ENCODE results near the gene ASCL1. TPM values are rescaled to one million over a fixed set of nuclear protein-coding genes. Genes with fewer than 3 reads are reported as not detected.

The ASCL1 gene
- total and polyA plus RNA-seq, 10 of the 15 experiments (the other 5 are each of a cell fraction or from before 2014, with no cell fraction given): 10.6 to 61.1 (median 20.5) TPM

GRCh38 chr12:102918840-102919239, 38.6 kb upstream of the ASCL1 start:
- in situ Hi-C loops (cut with MboI): no loop called here
- intact Hi-C loops (cut with micrococcal nuclease; ENCODE audit: unreplicated experiment): no loop called here
- no peaks in the 10 kb centered on the region for H3K27me3 ChIP-seq (replicated peaks in 1 of 2; ENCODE audit: control insufficient read depth in 2 of 2, insufficient read depth in 2 of 2, low read length in 1 of 2)
- H3K27ac ChIP-seq (ENCODE audit: control insufficient read depth, insufficient read depth): no peak overlapping the region
- no peak overlapping the region for H3K4me2 ChIP-seq (ENCODE audit: control insufficient read depth, insufficient read depth)
- 0% methylated on average over 2 of the region's 2 CpGs for WGBS (ENCODE audit: insufficient coverage, insufficient replicate concordance, low lambda C conversion rate, missing lambda C conversion rate)
- ChIA-PET POLR2A (interaction anchor here (0.7 to 1.2 kb wide), 2 partner anchors 15 to 36 kb away, joined by 3 read pairs; no protein-coding TSS in a partner anchor), SMC1A (ENCODE audit: uncharacterized antibody, unreplicated experiment) (interaction anchor here (0.7 to 1.5 kb wide), 3 partner anchors 13 to 352 kb away, joined by 3 to 5 read pairs (median 3); no protein-coding TSS in a partner anchor), RAD21 (ENCODE audit: unreplicated experiment) (interaction anchor here (0.9 to 1.2 kb wide), 2 partner anchors 15 to 17 kb away, joined by 3 to 4 read pairs; no protein-coding TSS in a partner anchor), CTCF (interaction anchor here (1.1 to 3.8 kb wide), 7 partner anchors 14 to 631 kb away, joined by 3 to 19 read pairs (median 3); no protein-coding TSS in a partner anchor)
- peaks cover 14% of the 10 kb centered on the region for H3K4me1 ChIP-seq (ENCODE audit: control insufficient read depth, insufficient read depth, low read length)
- no peaks in the 10 kb centered on the region; the same call in 2 of the 3 replicates for H3K9me3 ChIP-seq (replicated peaks; ENCODE audit: control insufficient read depth, insufficient read depth, low read length)
- H4K20me1 ChIP-seq (ENCODE audit: control insufficient read depth, insufficient read depth): no peaks in the 10 kb centered on the region
- ATAC-seq: peak; percentile 36; the same call in 2 of the 3 replicates
- no TSS peak for BruUV-seq (replicated peaks)
- H3K4me3 ChIP-seq: no peak overlapping the region
- no peak for FAIRE-seq
- no peaks in the 10 kb centered on the region for H3K79me2 ChIP-seq (ENCODE audit: control insufficient read depth, insufficient read depth, low read length)
- TF ChIP-seq BHLHE40 (IDR thresholded peaks at IDR 0.05; ENCODE audit: borderline replicate concordance in 1 of 2, low read depth in 2 of 2, low read length in 1 of 2) (peak; percentile 78 to 85), EP300 (IDR thresholded peaks at IDR 0.05; ENCODE audit: borderline replicate concordance in 1 of 2, control insufficient read depth in 1 of 2, low read depth in 2 of 2, low read length in 2 of 2) (no peak)
- H2AFZ ChIP-seq (ENCODE audit: control insufficient read depth, low read depth, low read length): peak overlapping the region; percentile 34
- DNase-seq (ENCODE audit: low read depth, low spot score): no peak
- no peaks in the 10 kb centered on the region for H3K36me3 ChIP-seq (ENCODE audit: control insufficient read depth in 2 of 2, insufficient read depth in 2 of 2, low read length in 1 of 2)
- no peak overlapping the region for H3K9ac ChIP-seq (ENCODE audit: control insufficient read depth, insufficient read depth, low read length)

GRCh38 chr12:102920271-102920670, 37.2 kb upstream of the ASCL1 start:
- CTCF ChIA-PET: interaction anchor here (3.8 kb wide), 1 partner anchor 37 kb away, joined by 19 read pairs; no protein-coding TSS in a partner anchor
- Histone ChIP-seq H3K9ac (ENCODE audit: control insufficient read depth, insufficient read depth, low read length) (no peak overlapping the region), H3K27ac (ENCODE audit: control insufficient read depth, insufficient read depth) (no peak overlapping the region), H3K4me2 (ENCODE audit: control insufficient read depth, insufficient read depth) (no peak overlapping the region), H3K4me1 (ENCODE audit: control insufficient read depth, insufficient read depth, low read length) (peaks cover 14% of the 10 kb centered on the region), H2AFZ (ENCODE audit: control insufficient read depth, low read depth, low read length) (no peak overlapping the region), H3K27me3 (replicated peaks in 1 of 2; ENCODE audit: control insufficient read depth in 2 of 2, insufficient read depth in 2 of 2, low read length in 1 of 2) (no peaks in the 10 kb centered on the region), H3K79me2 (ENCODE audit: control insufficient read depth, insufficient read depth, low read length) (no peaks in the 10 kb centered on the region), H3K4me3 (no peak overlapping the region), H3K9me3 (replicated peaks; ENCODE audit: control insufficient read depth, insufficient read depth, low read length) (no peaks in the 10 kb centered on the region; the same call in 2 of the 3 replicates), H4K20me1 (ENCODE audit: control insufficient read depth, insufficient read depth) (no peaks in the 10 kb centered on the region), H3K36me3 (ENCODE audit: control insufficient read depth in 2 of 2, insufficient read depth in 2 of 2, low read length in 1 of 2) (no peaks in the 10 kb centered on the region)
- no peak for ATAC-seq
- SMC1A ChIA-PET (ENCODE audit: uncharacterized antibody, unreplicated experiment): no interaction called here
- POLR2A ChIA-PET: no interaction called here
- in situ Hi-C loops (cut with MboI) (no loop called here), intact Hi-C loops (cut with micrococcal nuclease; ENCODE audit: unreplicated experiment) (no loop called here)
- RAD21 ChIA-PET (ENCODE audit: unreplicated experiment): no interaction called here
- no peak for DNase-seq (ENCODE audit: low read depth, low spot score)
- no peak for FAIRE-seq
- no TSS peak for BruUV-seq (replicated peaks)
- no peak for TF ChIP-seq YY1 (IDR thresholded peaks at IDR 0.05; ENCODE audit: low read depth, low read length)
- no peak for TF ChIP-seq POLR2AphosphoS2 (IDR thresholded peaks at IDR 0.05; ENCODE audit: low read depth, low read length)
- no peak for TF ChIP-seq E2F8 (IDR thresholded peaks at IDR 0.05; ENCODE audit: low read depth, partially characterized antibody)
- no peak for TF ChIP-seq RUNX3 (IDR thresholded peaks at IDR 0.05; ENCODE audit: low read length)
- no peak for TF ChIP-seq ZNF217 (IDR thresholded peaks at IDR 0.05)
- TF ChIP-seq CREB1 (IDR thresholded peaks at IDR 0.05; ENCODE audit: low read depth): no peak
- TF ChIP-seq ZSCAN29 (IDR thresholded peaks at IDR 0.05): no peak
- no peak for TF ChIP-seq CHD2 (IDR thresholded peaks at IDR 0.05; ENCODE audit: borderline replicate concordance, low read depth, low read length)
- no peak for TF ChIP-seq HDAC6 (IDR thresholded peaks at IDR 0.05; ENCODE audit: unreplicated experiment)
- no peak for TF ChIP-seq BCL11A (IDR thresholded peaks at IDR 0.05; ENCODE audit: low read depth, low read length)
- TF ChIP-seq NFIC (IDR thresholded peaks at IDR 0.05; ENCODE audit: low read depth, low read length): no peak
- no peak for TF ChIP-seq NRF1 (conservative IDR thresholded peaks at IDR 0.05; ENCODE audit: low read depth, low read length)
- no peak for TF ChIP-seq IRF4 (IDR thresholded peaks at IDR 0.05; ENCODE audit: low read depth, low read length)
- TF ChIP-seq CHD1 (IDR thresholded peaks at IDR 0.05; ENCODE audit: low read depth, low read length): no peak
- TF ChIP-seq SIN3A (IDR thresholded peaks at IDR 0.05; ENCODE audit: low read depth, low read length): no peak
